A673 (cell line): ENCODE measurements around the gene PID1.

Experiments
- CTCF ChIP-seq: fragments of 300-800, 200-600 bp; sonication (generic); conservative IDR thresholded peaks from 2 replicates; pipeline ENCODE4 v1.5.1; 2017; ENCODE audit warnings: low read depth, mild to moderate bottlenecking, antibody characterized with exemption, low read length, moderate library complexity, mixed read lengths
- EZH2 ChIP-seq: fragments of 200-600 bp; sonication (generic); IDR thresholded peaks from 2 replicates; pipeline ENCODE4 v1.6.1; 2017; ENCODE audit warnings: borderline replicate concordance, low read depth, mild to moderate bottlenecking, mixed read lengths, antibody characterized with exemption, low read length; ENCODE audit not compliant: poor library complexity, severe bottlenecking

- TF ChIP-seq CTCF (no peak), EZH2 (no peak)
These were observed 143.6 kb downstream of the PID1 start for GRCh38 chr2:229127471-229127870.
